GM23338 (cell line): Measurements from ENCODE around the gene PAIP2.

Experiments
- CTCF ChIP-seq, 2 experiments: fragments of 200-600 bp in 1 of 2; sonication (generic) in 1 of 2; conservative IDR thresholded peaks; 2 replicates each; pipeline versions ENCODE4 v1.5.1 to v1.6.1; 2016 to 2017; ENCODE audit warnings: antibody characterized with exemption in 2 of 2, low read depth in 2 of 2, mild to moderate bottlenecking in 2 of 2, moderate library complexity in 1 of 2
- EZH2 ChIP-seq: fragments of 200-600 bp; sonication (generic); IDR thresholded peaks from one replicate; pipeline ENCODE4 v1.8.0; 2017; ENCODE audit warnings: antibody characterized with exemption, mild to moderate bottlenecking, low read depth; ENCODE audit not compliant: unreplicated experiment
- POLR2AphosphoS5 ChIP-seq: IDR thresholded peaks from 2 replicates; pipeline ENCODE4 v1.6.1; 2016; ENCODE audit warnings: antibody characterized with exemption, low read depth

- TF ChIP-seq CTCF (conservative IDR thresholded peaks at IDR 0.05; ENCODE audit: low read depth in 2 of 2) = no peak
- no peak for TF ChIP-seq EZH2
- TF ChIP-seq POLR2AphosphoS5 = no peak
These were observed 72.3 kb downstream of the PAIP2 start for GRCh38 chr5:139413963-139414362.
